GM21447 (cell line): ENCODE measurements around the gene BBS1.
"Not testable (repeated sequence)": the region's sequence is repeated elsewhere in the genome, so short reads cannot be mapped to it uniquely, and the experiment has no call there.

Source experiments
- ATAC-seq: cut with Tn5 transposase; IDR thresholded peaks from one replicate; pipeline ENCODE4 v1.9.1; 2021; ENCODE audit not compliant: unreplicated experiment

Gene BBS1

GRCh38 chr11:66523611-66524010 is 13.2 kb downstream of the BBS1 start:
- no peak for ATAC-seq

- no peak for ATAC-seq
Measured at GRCh38 chr11:66524304-66525040, 14.0 kb downstream of the BBS1 start.

GRCh38 chr11:66529069-66529468 is 18.6 kb downstream of the BBS1 start:
- no peak for ATAC-seq

- no peak for ATAC-seq
Measured at GRCh38 chr11:66529655-66530054, 19.2 kb downstream of the BBS1 start.

- ATAC-seq, result no peak
Measured at GRCh38 chr11:66530927-66531709, 20.7 kb downstream of the BBS1 start.

- no peak for ATAC-seq
Measured at GRCh38 chr11:66531841-66532240, 21.4 kb downstream of the BBS1 start.

- ATAC-seq, result no peak
Measured at GRCh38 chr11:66532784-66533183, 22.3 kb downstream of the BBS1 start.

GRCh38 chr11:66539170-66539869 is 28.9 kb downstream of the BBS1 start:
- no peak for ATAC-seq

- no peak for ATAC-seq
Measured at GRCh38 chr11:66539870-66540213, 29.4 kb downstream of the BBS1 start.

- ATAC-seq, result not testable (repeated sequence)
Measured at GRCh38 chr11:66540598-66540997, 30.2 kb downstream of the BBS1 start.

GRCh38 chr11:66541892-66542291 is 31.5 kb downstream of the BBS1 start:
- ATAC-seq, result no peak

GRCh38 chr11:66542362-66542761 is 31.9 kb downstream of the BBS1 start:
- ATAC-seq, result no peak

GRCh38 chr11:66543263-66544107 is 33.0 kb downstream of the BBS1 start:
- no peak for ATAC-seq

- ATAC-seq, result not testable (repeated sequence)
Measured at GRCh38 chr11:66544952-66545351, 34.5 kb downstream of the BBS1 start.

- ATAC-seq, result peak; percentile 88
Measured at GRCh38 chr11:66545701-66546367, 35.4 kb downstream of the BBS1 start, which contains the start of gene ZDHHC24. Gene ZDHHC24 (minus strand): TSS chr11:66546048. CDS start chr11:66546003, 45 bp downstream.

- no peak for ATAC-seq
Measured at GRCh38 chr11:66546368-66546965, 36.0 kb downstream of the BBS1 start, which contains the start of gene ACTN3. Gene ACTN3 (plus strand): TSS chr11:66546903. CDS start chr11:66546938, 35 bp downstream.

- no peak for ATAC-seq
Measured at GRCh38 chr11:66546966-66547661, 36.7 kb downstream of the BBS1 start.

- no peak for ATAC-seq
Measured at GRCh38 chr11:66547662-66548009, 37.2 kb downstream of the BBS1 start.

- ATAC-seq, result no peak
Measured at GRCh38 chr11:66548041-66548440, 37.6 kb downstream of the BBS1 start.
